Lower lobe of right lung (tissue), 2 donors: ENCODE measurements around the gene TRIM2. TPM values are rescaled to one million over a fixed set of nuclear protein-coding genes. Genes with fewer than 3 reads are reported as not detected.

ENCODE experiments used
- ATAC-seq, 2 donors: fragments of 200-7000 bp; cut with Tn5 transposase; one replicate each; pipeline ENCODE4 v1.9.1; 2020 to 2022; ENCODE audit warnings: mild to moderate bottlenecking in 2 of 2, moderate library complexity in 2 of 2
- DNase-seq: peaks from one replicate; pipeline ENCODE4 v3.0.0-alpha.2; 2020
- H3K27ac ChIP-seq: fragments of 200-600 bp; one replicate; pipeline ENCODE4 v1.8.0; 2022
- H3K27me3 ChIP-seq: fragments of 200-600 bp; one replicate; pipeline ENCODE4 v1.8.0; 2022; ENCODE audit warnings: low read depth
- H3K36me3 ChIP-seq: fragments of 200-600 bp; one replicate; pipeline ENCODE4 v1.8.0; 2022; ENCODE audit warnings: mild to moderate bottlenecking
- H3K4me1 ChIP-seq: fragments of 200-600 bp; one replicate; pipeline ENCODE4 v1.8.0; 2022
- H3K4me3 ChIP-seq: fragments of 200-600 bp; one replicate; pipeline ENCODE4 v1.8.0; 2022; ENCODE audit warnings: mild to moderate bottlenecking
- H3K9me3 ChIP-seq: fragments of 200-600 bp; one replicate; pipeline ENCODE4 v1.8.0; 2022
- CTCF ChIP-seq: fragments of 200-600 bp; IDR thresholded peaks from one replicate; pipeline ENCODE4 v1.8.0; 2022; ENCODE audit warnings: antibody characterized with exemption, mild to moderate bottlenecking
- intact Hi-C: fragments of 100-400 bp; cut with DNase I; formaldehyde crosslinking; loops from one replicate; pipeline ENCODE4 v1.11.0; 2022
- total RNA-seq: library from RNA; stranded (reverse); fragmentation: NEBNext Ultra II Directional; extraction: Animal tissue kit (Norgen Biotek cat#: 25700); gene quantifications from one replicate; pipeline ENCODE4 v1.2.1, GENCODE V29; 2021
- donor health status: DM: no; HTN: yes; CAD: no; lungs with severe emphysema.

The TRIM2 gene
- total RNA-seq, 1 donor from 2014 or later: 32.6 TPM

GRCh38 chr4:153326513-153326912 lies 122.3 kb downstream of the TRIM2 start:
- H3K36me3 ChIP-seq: peaks cover 8% of the 10 kb centered on the region
- no peak overlapping the region for H3K4me3 ChIP-seq
- H3K27ac ChIP-seq: no peak overlapping the region
- no peaks in the 10 kb centered on the region for H3K9me3 ChIP-seq
- intact Hi-C loops: loop anchor here (10.0 kb wide), 1 partner anchor 182 kb away; no protein-coding TSS in a partner anchor
- no peak for DNase-seq
- H3K4me1 ChIP-seq: no peaks in the 10 kb centered on the region
- ATAC-seq: no peak
- no peaks in the 10 kb centered on the region for H3K27me3 ChIP-seq
- no peak for TF ChIP-seq CTCF

- DNase-seq (no peak), ATAC-seq (no peak)
- Histone ChIP-seq H3K27ac (no peak overlapping the region), H3K4me1 (no peaks in the 10 kb centered on the region), H3K4me3 (no peak overlapping the region), H3K27me3 (no peaks in the 10 kb centered on the region), H3K9me3 (no peaks in the 10 kb centered on the region), H3K36me3 (peaks cover 8% of the 10 kb centered on the region)
- intact Hi-C loops: loop anchor here (10.0 kb wide), 1 partner anchor 182 kb away; no protein-coding TSS in a partner anchor
- no peak for TF ChIP-seq CTCF
Observed at GRCh38 chr4:153327247-153327646, 123.0 kb downstream of the TRIM2 start.

GRCh38 chr4:153332936-153333335 lies 128.7 kb downstream of the TRIM2 start:
- DNase-seq: no peak
- no peak for TF ChIP-seq CTCF
- Histone ChIP-seq H3K4me3 (no peak overlapping the region), H3K9me3 (no peaks in the 10 kb centered on the region), H3K27me3 (no peaks in the 10 kb centered on the region), H3K27ac (no peak overlapping the region), H3K36me3 (peaks cover 10% of the 10 kb centered on the region), H3K4me1 (no peaks in the 10 kb centered on the region)
- ATAC-seq: no peak
- intact Hi-C loops: no loop called here

GRCh38 chr4:153333874-153334273 lies 129.6 kb downstream of the TRIM2 start:
- ATAC-seq: no peak
- H3K9me3 ChIP-seq: no peaks in the 10 kb centered on the region
- peaks cover 7% of the 10 kb centered on the region for H3K36me3 ChIP-seq
- H3K4me3 ChIP-seq: no peak overlapping the region
- intact Hi-C loops: no loop called here
- no peak for TF ChIP-seq CTCF
- no peaks in the 10 kb centered on the region for H3K4me1 ChIP-seq
- DNase-seq: no peak
- H3K27ac ChIP-seq: no peak overlapping the region
- H3K27me3 ChIP-seq: no peaks in the 10 kb centered on the region

- Histone ChIP-seq H3K27me3 (no peaks in the 10 kb centered on the region), H3K4me1 (no peaks in the 10 kb centered on the region), H3K9me3 (no peaks in the 10 kb centered on the region), H3K4me3 (no peak overlapping the region), H3K27ac (no peak overlapping the region), H3K36me3 (peaks cover 7% of the 10 kb centered on the region)
- no peak for TF ChIP-seq CTCF
- DNase-seq (no peak), ATAC-seq (no peak)
- intact Hi-C loops: no loop called here
Observed at GRCh38 chr4:153335665-153336064, 131.4 kb downstream of the TRIM2 start.

GRCh38 chr4:153337686-153338085 lies 133.4 kb downstream of the TRIM2 start:
- Histone ChIP-seq H3K27me3 (no peaks in the 10 kb centered on the region), H3K9me3 (no peaks in the 10 kb centered on the region), H3K4me1 (peaks cover 4% of the 10 kb centered on the region), H3K27ac (no peak overlapping the region), H3K4me3 (no peak overlapping the region), H3K36me3 (peaks cover 7% of the 10 kb centered on the region)
- intact Hi-C loops: no loop called here
- no peak for DNase-seq
- TF ChIP-seq CTCF: no peak
- no peak for ATAC-seq
